Measurements from ENCODE around the gene CPTP.

- TF ChIP-seq, protein P1, sequence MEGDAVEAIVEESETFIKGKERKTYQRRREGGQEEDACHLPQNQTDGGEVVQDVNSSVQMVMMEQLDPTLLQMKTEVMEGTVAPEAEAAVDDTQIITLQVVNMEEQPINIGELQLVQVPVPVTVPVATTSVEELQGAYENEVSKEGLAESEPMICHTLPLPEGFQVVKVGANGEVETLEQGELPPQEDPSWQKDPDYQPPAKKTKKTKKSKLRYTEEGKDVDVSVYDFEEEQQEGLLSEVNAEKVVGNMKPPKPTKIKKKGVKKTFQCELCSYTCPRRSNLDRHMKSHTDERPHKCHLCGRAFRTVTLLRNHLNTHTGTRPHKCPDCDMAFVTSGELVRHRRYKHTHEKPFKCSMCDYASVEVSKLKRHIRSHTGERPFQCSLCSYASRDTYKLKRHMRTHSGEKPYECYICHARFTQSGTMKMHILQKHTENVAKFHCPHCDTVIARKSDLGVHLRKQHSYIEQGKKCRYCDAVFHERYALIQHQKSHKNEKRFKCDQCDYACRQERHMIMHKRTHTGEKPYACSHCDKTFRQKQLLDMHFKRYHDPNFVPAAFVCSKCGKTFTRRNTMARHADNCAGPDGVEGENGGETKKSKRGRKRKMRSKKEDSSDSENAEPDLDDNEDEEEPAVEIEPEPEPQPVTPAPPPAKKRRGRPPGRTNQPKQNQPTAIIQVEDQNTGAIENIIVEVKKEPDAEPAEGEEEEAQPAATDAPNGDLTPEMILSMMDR (IDR thresholded peaks at IDR 0.05) = no peak
- no peak for TF ChIP-seq POLR2AphosphoS5 (IDR thresholded peaks at IDR 0.05)
These were observed 16.4 kb downstream of the CPTP start for GRCh38 chr1:1340791-1341548.

All from prostate gland (tissue), 2 donors.